K562 (cell line): ENCODE results near the gene GORASP2. TPM values are rescaled to one million over a fixed set of nuclear protein-coding genes. Genes with fewer than 3 reads are reported as not detected.

Source experiments
- ATAC-seq: fragments of 200-7000 bp; cut with Tn5 transposase; 3 replicates; pipeline ENCODE4 v1.9.1; 2020; ENCODE audit warnings: moderate library complexity
- BruUV-seq: library from RNA; stranded (reverse); fragments of 400-500 nt; replicated peaks from 2 replicates; lab custom pipeline; 2021; lab: Mats Ljungman, UMichigan
- CTCF ChIA-PET: fragments of 300-600 bp; formaldehyde crosslinking; extraction: SDS; loops from one replicate; lab custom pipeline; 2021; ENCODE audit warnings: low intra/inter-chr PET ratio; lab: Yijun Ruan, JAX
- POLR2A ChIA-PET: fragments of 300-600, 350-650 bp; sonication (Branson Sonifier 250); formaldehyde crosslinking; extraction: SDS; loops from one replicate; lab custom pipeline; 2021; ENCODE audit warnings: antibody characterized with exemption, inconsistent platforms; lab: Yijun Ruan, JAX
- DNase-seq, 4 experiments: peaks; one replicate each; pipeline versions ENCODE4 v3.0.0 to v3.0.0-alpha.2; 2011 to 2018; ENCODE audit warnings: low spot score in 3 of 4, mixed read lengths in 3 of 4; ENCODE audit errors: extremely low read depth in 1 of 4
- FAIRE-seq: peaks from 2 replicates; lab custom pipeline; 2011; peaks lifted over from hg19 to GRCh38; lab: Jason Lieb, UNC
- H2AFZ ChIP-seq: 2 replicates; pipeline ENCODE4 v1.6.0; 2011; ENCODE audit warnings: low read depth, low read length, control low read depth, inconsistent platforms
- H3K27ac ChIP-seq: fragments of 200-600 bp; 3 replicates; pipeline ENCODE4 v1.8.0; 2011; ENCODE audit warnings: low read depth, mild to moderate bottlenecking, control low read depth, inconsistent platforms, low read length, moderate library complexity, mixed read lengths; ENCODE audit errors: extremely low read depth
- H3K27me3 ChIP-seq, 2 experiments: fragments of 300-600 bp in 1 of 2; 2 replicates in 1 of 2; 3 replicates in 1 of 2; pipeline versions ENCODE4 v1.6.0 to v1.8.0; 2011; ENCODE audit warnings: inconsistent platforms in 2 of 2, low read length in 2 of 2, mild to moderate bottlenecking in 1 of 2, mixed read lengths in 1 of 2, moderate library complexity in 1 of 2; ENCODE audit not compliant: control insufficient read depth in 2 of 2, insufficient read depth in 2 of 2
- H3K36me3 ChIP-seq: fragments of 300-600 bp; 3 replicates; pipeline ENCODE4 v1.8.0; 2011; ENCODE audit warnings: mild to moderate bottlenecking, low read length, inconsistent platforms; ENCODE audit not compliant: control insufficient read depth, insufficient read depth
- H3K4me1 ChIP-seq, 2 experiments: fragments of 200-600 bp in 1 of 2; replicated peaks in 1 of 2; 2 replicates in 1 of 2; 3 replicates in 1 of 2; pipeline versions ENCODE4 v1.5.1 to v1.8.0; 2011; ENCODE audit warnings: inconsistent platforms in 2 of 2, low read length in 2 of 2, mild to moderate bottlenecking in 1 of 2, mixed read lengths in 1 of 2, moderate library complexity in 1 of 2; ENCODE audit not compliant: control insufficient read depth in 2 of 2, insufficient read depth in 2 of 2
- H3K4me2 ChIP-seq: 2 replicates; pipeline ENCODE4 v1.6.1; 2011; ENCODE audit warnings: low read length, control low read depth, inconsistent platforms, mixed read lengths; ENCODE audit not compliant: insufficient read depth
- H3K4me3 ChIP-seq: fragments of 200-600 bp; sonication (generic), shearing (Covaris generic); 2 replicates; pipeline ENCODE4 v1.5.1; 2016; ENCODE audit warnings: control low read depth, inconsistent platforms
- H3K79me2 ChIP-seq: fragments of 200-600 bp; 3 replicates; pipeline ENCODE4 v1.8.0; 2011; ENCODE audit warnings: low read length, inconsistent platforms; ENCODE audit not compliant: control insufficient read depth, insufficient read depth
- H3K9ac ChIP-seq, 2 experiments: 2 replicates each; pipeline versions ENCODE4 v1.6.0 to v1.6.1; 2011; ENCODE audit warnings: low read depth in 2 of 2, low read length in 2 of 2, control low read depth in 1 of 2, inconsistent platforms in 1 of 2, mild to moderate bottlenecking in 1 of 2, mixed read lengths in 1 of 2; ENCODE audit not compliant: insufficient read depth in 1 of 2
- H3K9me1 ChIP-seq: one replicate; pipeline ENCODE4 v1.6.0; 2011; ENCODE audit warnings: inconsistent platforms, mild to moderate bottlenecking, low read length, moderate library complexity; ENCODE audit not compliant: control insufficient read depth, insufficient read depth
- H3K9me3 ChIP-seq: replicated peaks from 2 replicates; pipeline ENCODE4 v1.5.1; 2011; ENCODE audit warnings: low read depth, low read length, inconsistent platforms; ENCODE audit not compliant: control insufficient read depth, insufficient read depth
- H4K20me1 ChIP-seq: replicated peaks from 2 replicates; pipeline ENCODE4 v1.6.1; 2011; ENCODE audit warnings: low read length, inconsistent platforms, mixed read lengths; ENCODE audit not compliant: control insufficient read depth, insufficient read depth
- TAF15 ChIP-seq: fragments of 200-400 bp; formaldehyde crosslinking; IDR thresholded peaks from 2 replicates; pipeline ENCODE4 v1.6.1; 2017; ENCODE audit warnings: mild to moderate bottlenecking, low read depth, low read length, moderate library complexity
- TRIM25 ChIP-seq: fragments of 450-650 bp; IDR thresholded peaks from 2 replicates; pipeline ENCODE4 v1.7.0; 2016; ENCODE audit warnings: borderline replicate concordance
- WGBS: fragments of 100-300 bp; shearing (Covaris generic); methylation state at CpG from one replicate; pipeline ENCODE4 v1.1.6; 2016; ENCODE audit warnings: low coverage, mixed read lengths; ENCODE audit not compliant: insufficient coverage; ENCODE audit errors: missing lambda C conversion rate; 5-methylcytosine and 5-hydroxymethylcytosine counted together
- in situ Hi-C: fragments of 300-500 bp; cut with MboI; formaldehyde crosslinking; loops from 4 replicates; pipeline ENCODE4 v1.15.0; 2018; ENCODE audit warnings: inconsistent platforms, mixed read lengths
- intact Hi-C: fragments of 100-400 bp; cut with micrococcal nuclease; formaldehyde crosslinking; loops from 2 replicates; pipeline ENCODE4 v1.14.2; 2022
- polyA plus RNA-seq, 8 experiments: library from polyadenylated mRNA; depleted of rRNA in 4 of 8; stranded (reverse) in 5 of 8; unstranded in 3 of 8; fragments of >200 nt; fragmentation: Nextera tagmentation in 2 of 8; fragmentation: Illumina TruSeq in 1 of 8; extraction: Ambion mirVana in 2 of 8; extraction: Trizol in 1 of 8; gene quantifications; 2 replicates each; pipeline versions ENCODE4 v1.2.1 to v1.2.3, GENCODE V29; 2011 to 2014; ENCODE audit warnings: inconsistent platforms in 1 of 8, missing spikeins in 1 of 8
- total RNA-seq, 7 experiments: library from RNA; depleted of rRNA in 6 of 7; stranded (reverse); fragments of >200 nt in 6 of 7; fragmentation: Illumina TruSeq in 2 of 7; extraction: Trizol in 2 of 7; gene quantifications; 2 replicates each; pipeline versions ENCODE4 v1.2.1 to v1.2.3, GENCODE V29; 2011 to 2021; ENCODE audit warnings: low replicate concordance in 1 of 7
- TF ChIP-seq, protein P1 (sequence below): fragments of 250-450 bp; sonication (Bioruptor Pico); IDR thresholded peaks from 2 replicates; pipeline ENCODE4 v1.5.0; 2022; ENCODE audit warnings: mild to moderate bottlenecking

GORASP2 gene
- total and polyA plus RNA-seq, 9 of the 15 experiments (the other 6 are each of a cell fraction or from before 2014, with no cell fraction given), result 27.4 to 180 (median 59.6) TPM

DNA sequence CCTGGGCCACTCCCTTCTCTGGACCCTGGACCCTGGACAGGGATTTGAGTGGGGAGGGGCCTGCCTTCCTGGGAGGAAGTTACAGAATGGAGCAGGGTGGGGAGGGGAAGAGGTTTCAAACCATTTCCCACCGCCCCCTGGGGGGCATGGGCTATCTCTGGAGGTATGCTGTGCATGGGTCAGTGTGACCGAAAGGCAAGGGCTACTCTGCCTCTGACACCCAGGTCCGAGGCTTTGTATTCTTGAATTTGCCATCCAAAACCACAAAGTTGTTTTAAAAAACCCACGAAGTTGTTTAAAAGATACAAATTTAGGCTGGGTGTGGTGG is 46.9 kb downstream of the GORASP2 start:
- H2AFZ ChIP-seq, result no peak overlapping the region
- WGBS, result 47% methylated on average over 4 of the region's 4 CpGs

More for the DNA sequence above, 46.9 kb downstream of the GORASP2 start:
- ATAC-seq (no peak), DNase-seq (no peak), FAIRE-seq (no peak)
- TF ChIP-seq, protein P1, sequence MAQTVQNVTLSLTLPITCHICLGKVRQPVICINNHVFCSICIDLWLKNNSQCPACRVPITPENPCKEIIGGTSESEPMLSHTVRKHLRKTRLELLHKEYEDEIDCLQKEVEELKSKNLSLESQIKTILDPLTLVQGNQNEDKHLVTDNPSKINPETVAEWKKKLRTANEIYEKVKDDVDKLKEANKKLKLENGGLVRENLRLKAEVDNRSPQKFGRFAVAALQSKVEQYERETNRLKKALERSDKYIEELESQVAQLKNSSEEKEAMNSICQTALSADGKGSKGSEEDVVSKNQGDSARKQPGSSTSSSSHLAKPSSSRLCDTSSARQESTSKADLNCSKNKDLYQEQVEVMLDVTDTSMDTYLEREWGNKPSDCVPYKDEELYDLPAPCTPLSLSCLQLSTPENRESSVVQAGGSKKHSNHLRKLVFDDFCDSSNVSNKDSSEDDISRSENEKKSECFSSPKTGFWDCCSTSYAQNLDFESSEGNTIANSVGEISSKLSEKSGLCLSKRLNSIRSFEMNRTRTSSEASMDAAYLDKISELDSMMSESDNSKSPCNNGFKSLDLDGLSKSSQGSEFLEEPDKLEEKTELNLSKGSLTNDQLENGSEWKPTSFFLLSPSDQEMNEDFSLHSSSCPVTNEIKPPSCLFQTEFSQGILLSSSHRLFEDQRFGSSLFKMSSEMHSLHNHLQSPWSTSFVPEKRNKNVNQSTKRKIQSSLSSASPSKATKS, result no peak
- TF ChIP-seq TAF15, result no peak
- no peak for TF ChIP-seq TRIM25
- in situ Hi-C loops, result no loop called here
- Histone ChIP-seq H3K36me3 (no peaks in the 10 kb centered on the region), H3K9ac (peak overlapping the region in 1 of 2 experiments; percentile 0; a peak in 1 of 4 replicates), H3K4me2 (no peak overlapping the region), H3K4me1 (peaks cover 12 to 20% of the 10 kb centered on the region in 2 experiments; a peak in 4 of 5 replicates), H4K20me1 (no peaks in the 10 kb centered on the region), H3K9me1 (no peaks in the 10 kb centered on the region), H3K79me2 (no peaks in the 10 kb centered on the region), H3K27me3 (no peaks in the 10 kb centered on the region), H3K4me3 (no peak overlapping the region), H3K9me3 (no peaks in the 10 kb centered on the region), H3K27ac (no peak overlapping the region)
- POLR2A ChIA-PET, result no interaction called here
- CTCF ChIA-PET, result interaction anchor here (0.6 to 0.8 kb wide), 2 partner anchors 270 to 373 kb away, joined by 3 read pairs; no protein-coding TSS in a partner anchor
- BruUV-seq, result no TSS peak
- intact Hi-C loops, result loop anchor here (10.0 kb wide), 2 partner anchors 549 to 1139 kb away; partner anchors contain the start of gene CYBRD1
